HG03045 (cell line): ENCODE measurements around the gene COL9A3.

Source experiments
- ATAC-seq: cut with Tn5 transposase; IDR thresholded peaks from one replicate; pipeline ENCODE4 v1.9.1; 2021; ENCODE audit warnings: mild to moderate bottlenecking, moderate library complexity; ENCODE audit not compliant: unreplicated experiment

The COL9A3 gene

DNA sequence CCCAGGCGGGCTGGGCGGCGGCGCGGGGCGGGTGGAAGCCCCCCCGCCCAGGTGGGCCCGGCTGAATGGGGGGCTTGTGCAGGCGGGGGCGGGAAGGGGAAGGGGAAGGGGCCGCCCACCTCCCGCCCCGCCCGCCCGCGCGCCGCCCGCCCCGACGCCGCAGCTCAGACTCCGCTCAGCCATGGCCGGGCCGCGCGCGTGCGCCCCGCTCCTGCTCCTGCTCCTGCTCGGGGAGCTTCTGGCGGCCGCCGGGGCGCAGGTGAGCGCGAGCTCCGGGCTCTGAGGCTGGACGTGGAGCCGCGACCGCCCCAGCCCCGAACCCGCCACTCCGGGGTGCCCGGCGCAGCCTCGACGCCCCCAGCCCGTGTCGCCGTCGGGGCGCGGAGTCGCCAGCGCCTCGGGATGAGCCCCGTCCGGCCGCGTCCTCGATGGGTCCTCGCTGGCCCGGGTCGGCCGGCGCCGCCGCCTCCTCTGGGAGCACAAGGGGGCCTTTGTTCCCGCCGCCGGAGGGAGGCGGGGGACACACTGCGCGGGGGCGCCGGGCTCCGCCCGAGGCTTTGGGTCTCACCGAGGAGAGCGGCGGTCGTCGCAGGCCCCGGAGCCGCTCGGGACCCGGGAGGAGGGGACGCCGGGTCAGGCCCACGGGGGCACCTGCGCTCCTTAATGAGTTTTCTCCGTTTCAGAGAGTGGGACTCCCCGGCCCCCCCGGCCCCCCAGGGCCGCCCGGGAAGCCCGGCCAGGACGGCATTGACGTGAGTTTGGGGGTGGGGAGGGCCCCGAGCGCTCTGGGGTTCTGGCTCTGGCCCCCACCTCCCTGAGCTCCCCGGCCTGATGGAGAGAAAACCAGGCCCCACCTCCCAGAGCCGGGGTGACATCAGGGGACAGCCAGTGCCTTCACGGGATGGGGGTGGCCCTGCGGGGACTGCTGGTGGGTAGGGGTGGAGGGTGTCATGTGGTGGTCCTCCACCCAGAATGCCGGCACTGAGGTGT, at the start of gene COL9A3:
Gene COL9A3 (plus strand): TSS at position 167 of the 990 bp plus-strand sequence. CDS start 15 bp downstream, at position 182.
- no peak for ATAC-seq

DNA sequence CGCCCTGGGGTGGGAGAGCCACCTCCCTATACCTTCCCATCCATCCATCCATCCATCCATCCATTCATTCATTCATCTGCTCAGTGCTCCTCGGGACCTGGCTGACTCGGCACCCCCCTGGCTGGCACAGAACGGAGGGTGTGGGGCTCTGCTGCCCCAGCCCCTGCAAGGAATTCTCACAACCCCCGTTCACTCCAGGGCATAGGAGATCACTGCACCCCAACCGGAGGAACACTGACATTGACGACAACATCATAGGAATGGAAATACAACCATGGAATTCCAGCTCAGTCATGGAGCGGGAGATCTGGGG, 48.7 kb upstream of the COL9A3 start:
- no peak for ATAC-seq

DNA sequence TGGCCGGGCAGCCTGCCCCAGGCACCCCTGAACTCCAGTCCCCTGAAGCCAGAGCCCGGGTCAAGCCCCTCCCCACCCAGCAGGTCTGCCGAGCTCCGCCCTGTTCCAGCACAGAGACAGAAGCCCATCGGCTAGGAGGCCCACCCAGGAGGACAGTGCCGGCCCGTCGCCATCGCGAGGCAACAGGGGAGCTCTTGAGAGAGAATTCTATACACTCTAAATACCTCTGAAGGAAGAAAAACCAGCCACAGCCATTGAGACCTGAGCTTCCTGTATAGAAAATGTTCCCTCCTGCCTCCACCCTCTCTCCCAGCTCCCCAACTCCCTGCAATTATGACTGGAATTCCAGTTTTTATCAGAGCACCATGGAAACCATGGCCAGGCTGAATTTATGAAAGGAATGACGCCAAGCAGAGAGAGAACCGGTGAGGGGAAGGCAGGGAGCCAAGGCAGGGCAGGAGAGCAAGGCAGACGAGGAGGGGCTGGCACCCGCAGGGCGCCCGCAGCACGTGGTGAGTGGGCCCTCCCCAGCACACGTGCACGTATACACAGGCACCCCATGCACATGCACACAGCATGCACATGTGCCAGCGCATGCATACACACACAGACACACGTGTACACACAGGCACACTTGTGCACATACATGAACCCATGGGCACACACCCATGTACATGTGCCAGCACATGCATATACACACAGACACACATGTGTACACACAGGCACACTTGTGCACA, 48.1 kb upstream of the COL9A3 start:
- ATAC-seq, result no peak

DNA sequence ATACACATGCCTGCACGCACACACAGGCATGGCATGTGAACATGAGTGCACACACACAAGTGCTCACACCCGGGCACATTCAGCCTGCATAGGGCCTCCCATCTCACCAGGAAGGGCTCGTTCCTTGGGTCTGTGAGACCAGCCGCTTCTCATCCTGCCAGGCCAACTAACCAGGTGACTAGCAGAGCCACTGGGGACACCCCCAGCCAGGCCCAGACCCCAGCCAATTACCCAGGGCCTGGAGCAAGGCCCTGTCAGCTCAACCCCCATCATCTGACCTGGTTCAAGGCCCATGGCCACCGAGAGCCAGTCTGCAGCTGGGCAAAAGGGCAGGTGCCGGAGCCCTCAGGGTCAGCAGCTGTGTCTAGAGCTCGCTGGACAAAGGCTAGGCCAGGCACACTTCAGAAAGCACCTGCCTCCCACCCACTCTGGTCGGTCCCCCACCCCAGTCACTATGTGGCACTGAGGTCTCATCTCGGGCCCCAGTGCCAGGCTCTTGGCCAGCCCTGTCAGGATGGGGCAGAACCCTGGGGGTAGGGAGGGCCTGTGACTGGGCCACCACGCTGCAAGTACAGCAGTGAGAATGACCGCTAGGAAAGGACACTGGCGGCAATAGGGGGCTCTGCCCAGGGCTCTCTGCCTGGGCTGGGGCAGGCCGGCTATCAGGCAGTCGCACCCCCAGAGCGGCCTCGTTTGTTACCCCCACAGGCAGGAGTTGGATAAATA, 47.3 kb upstream of the COL9A3 start:
- no peak for ATAC-seq

DNA sequence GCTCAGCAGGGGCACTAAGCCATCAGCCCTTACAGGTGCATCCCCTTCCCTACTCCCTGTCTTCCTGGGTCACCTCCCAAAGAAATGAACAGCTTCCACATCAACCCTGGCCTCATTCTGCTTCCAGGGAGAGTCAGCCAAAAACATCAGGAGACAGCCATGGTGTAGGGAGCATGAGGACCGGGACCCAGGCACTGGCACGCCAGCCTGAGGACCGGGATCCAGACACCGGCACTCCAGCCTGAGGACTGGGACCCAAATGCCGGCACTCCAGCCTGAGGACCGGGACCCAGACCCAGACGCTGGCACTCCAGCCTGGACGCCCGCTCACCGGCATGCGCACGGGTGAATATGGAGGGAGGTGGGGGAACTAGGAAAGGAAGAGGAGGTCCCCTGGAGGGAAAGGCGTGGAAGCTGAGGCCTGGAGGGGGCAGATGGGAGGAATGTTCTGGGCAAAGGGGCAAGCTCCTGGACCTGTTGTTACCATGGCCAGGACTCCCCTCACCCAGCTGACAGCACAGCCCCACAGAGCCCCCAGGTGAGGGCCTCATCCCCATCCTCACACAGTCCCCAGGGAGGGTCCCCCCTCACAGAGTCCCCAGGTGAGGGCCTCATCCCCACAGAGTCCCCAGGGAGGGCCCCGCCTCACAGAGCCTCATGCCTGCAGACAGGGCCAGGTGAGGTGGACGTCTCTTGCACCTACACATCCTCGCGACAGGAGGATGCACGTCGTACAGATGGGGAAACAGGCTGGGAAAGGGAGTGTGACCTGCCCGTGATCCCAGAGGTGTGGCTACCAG, 46.5 kb upstream of the COL9A3 start:
- ATAC-seq, result no peak

DNA sequence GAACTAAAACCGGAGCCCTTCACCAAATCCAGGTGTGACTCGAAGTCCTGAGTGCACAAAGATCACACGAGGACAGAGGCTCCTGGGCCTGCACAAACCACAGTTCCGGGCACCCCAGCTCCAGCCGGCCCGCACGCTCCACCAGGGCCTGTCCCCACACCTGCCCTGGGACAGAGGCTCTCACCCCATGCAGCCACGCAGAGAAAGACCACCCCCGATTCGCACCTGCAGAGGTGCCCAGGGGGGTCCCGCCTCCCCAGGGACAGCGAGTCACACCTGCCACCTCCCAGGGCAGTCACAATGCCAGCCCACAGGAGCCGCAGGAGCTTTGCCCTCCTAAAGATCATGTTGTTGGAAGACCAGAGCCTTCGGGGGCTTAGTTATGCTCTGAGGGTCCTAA, 45.9 kb upstream of the COL9A3 start:
- no peak for ATAC-seq

DNA sequence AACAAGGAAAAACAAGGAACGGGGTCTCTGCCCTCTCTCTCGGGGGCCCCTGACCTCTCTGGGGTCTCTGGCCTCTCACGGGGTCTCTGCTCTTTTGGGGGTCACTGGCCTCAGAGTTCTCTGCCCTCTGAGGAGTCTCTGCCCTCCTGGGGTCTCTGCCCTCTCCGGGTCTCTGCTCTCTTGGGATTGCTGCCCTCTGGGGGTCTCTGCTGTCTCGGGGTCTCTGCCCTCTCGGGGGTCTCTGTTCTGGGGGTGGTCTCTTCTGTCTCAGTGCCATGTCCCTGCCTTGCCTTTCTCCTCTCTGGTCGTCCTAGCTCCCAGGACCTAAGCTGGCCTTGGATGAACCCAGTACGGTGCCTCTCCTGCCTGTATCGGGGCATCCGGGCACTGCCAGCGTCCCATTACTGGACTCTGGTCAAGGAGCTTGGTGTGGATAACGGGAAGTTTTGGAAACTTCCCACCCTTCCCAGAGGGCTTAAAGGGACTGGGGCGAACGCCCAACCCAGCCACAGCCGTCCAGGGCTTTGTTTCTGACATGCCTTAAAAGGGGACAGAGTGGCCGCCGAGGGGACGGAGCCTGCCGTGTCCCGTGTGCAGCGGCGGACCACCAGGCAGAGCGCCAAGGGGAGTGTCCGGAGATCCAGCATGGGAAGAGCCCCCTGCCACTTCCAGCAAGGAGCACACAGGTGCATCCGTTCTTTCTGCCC, 45.3 kb upstream of the COL9A3 start:
- no peak for ATAC-seq

DNA sequence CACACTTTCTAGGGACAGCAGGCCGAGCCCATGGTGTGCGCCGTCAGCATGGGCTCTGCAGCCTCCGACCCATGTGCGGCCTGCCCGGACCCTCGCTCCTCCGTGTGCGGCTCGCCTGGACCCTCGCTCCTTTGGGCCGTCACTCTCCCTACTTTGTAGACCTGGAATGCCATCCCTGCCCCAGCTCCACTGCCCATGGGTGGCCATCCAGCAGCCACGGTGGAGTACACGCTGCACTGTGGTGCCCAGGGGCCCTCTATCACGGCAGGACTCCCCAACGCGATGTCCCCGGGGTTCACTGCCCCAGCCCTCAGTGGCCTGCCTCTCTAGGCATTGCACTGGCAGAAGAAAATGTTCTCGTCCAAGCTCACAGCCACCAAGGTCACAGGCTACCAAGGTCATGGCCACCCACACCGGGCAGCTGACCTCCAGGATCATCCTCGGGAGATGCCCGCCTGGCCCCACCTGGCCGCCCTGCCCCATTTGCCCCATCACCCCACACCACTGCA, 44.7 kb upstream of the COL9A3 start:
- no peak for ATAC-seq

DNA sequence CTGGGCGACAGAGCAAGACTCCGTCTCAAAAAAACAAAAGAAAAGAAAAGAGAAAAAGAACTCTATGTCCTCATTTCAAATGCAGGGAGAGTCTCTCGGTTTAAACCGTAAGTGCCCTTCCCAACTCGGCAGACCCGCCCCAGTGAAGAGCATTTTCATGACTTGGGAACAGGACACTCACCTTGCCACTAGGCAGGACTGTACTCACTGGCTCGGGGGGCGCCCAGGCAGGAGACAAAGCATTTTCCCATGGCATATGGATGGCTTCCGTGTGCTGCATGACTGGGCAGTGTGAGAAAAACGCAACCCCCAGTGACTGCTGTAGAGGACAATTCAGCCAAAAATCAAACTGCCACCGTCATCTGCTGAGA, 44.2 kb upstream of the COL9A3 start:
- ATAC-seq, result no peak

DNA sequence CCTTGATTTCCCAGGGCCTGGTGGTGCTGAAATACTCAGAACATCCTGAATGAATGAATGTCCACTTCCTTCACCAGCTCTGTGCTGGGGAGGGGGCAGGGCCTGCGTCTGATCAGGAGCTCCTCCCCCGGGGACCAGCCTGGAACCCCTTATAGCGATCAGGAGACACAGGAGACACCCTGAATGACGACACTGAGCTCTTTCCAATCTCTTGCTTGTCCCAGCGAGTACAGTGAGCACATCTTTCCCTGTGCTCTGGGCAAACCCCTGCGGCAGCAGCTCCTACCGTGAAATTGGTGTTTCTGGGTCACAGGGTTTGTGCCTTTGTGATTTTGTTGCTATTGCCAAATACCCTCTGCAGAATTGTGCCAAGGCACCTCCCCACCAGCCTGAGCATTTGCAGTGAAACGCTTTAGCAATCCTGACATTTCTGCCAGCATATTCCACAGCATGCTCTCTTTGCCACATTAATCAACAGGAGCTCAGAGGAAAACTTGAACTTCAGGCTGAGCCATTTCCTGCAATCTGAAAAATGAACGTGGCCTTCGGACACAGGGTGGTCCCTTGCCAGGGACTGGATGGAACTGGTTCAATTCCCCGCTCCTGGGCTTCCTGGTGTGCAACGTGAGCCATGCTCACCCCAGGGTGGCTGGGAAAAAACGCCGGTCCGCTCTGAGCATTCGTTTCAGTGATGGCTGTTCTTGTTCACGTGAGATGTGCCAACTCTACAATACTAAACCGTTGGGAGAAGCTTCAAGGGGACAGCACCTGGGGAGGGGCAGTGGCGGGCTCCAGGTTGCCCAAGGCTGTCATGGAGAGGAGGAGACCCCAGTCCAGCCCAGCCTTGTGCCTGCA, 43.6 kb upstream of the COL9A3 start:
- no peak for ATAC-seq

DNA sequence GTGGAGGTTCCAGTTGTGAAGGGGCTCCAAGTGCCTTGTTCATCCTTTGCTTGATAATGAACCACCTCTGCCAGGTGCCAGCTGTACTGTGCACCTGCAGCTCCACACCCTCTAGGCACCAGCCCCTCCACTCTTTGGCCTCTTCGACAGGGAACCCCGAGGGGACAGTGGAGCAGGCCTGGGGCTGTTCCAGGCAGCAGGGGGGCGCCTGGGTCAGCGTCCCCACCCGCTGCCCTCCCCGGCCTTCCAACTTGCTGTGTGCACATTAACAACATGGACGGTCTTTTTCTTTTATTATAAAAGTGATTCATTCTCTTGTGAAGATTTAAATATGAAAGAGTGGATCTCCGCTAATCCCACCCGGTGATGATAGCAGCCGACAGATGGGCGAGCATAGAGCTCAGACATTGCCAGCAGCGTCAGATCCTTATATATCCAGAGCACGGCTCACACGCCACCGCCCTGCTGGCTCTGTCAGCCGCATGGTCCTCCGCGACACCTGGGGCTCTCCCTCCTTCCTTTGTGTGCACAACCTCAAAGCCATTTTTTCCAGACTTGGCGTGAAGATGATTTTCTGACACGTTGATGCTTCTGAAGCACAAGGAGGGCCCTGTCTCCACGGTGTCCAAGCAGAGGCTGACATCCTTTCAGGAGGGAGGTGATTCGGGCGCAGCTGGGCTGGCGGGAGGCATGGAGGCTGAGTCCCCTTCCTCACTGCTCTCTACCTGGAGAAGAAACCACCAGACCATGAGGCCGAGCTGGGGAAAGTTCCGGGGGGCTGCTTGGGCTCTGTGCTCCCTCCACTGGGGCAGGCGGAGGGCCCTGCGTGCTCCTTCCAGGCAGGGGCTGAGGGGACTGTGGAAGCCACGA, 42.8 kb upstream of the COL9A3 start:
- no peak for ATAC-seq

DNA sequence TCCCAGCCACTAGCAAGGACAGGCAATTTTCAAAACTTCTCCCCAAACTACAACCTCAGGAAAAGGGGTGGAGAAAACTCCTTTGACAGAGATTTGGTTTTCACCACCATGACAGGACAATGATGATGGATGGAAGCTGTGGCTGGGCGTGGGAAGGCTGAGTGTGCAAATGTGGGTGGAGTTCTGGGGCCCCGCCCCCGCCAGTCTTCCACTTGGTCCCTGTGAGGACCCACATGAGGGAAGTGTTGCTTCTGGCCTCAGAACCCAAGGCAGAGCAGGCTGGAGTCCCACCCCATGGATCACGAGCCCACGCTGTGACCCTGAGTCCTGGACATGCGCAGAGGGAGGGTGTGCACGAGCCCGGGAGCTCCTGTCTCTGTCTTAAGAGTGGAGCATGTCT, 42.1 kb upstream of the COL9A3 start:
- no peak for ATAC-seq

DNA sequence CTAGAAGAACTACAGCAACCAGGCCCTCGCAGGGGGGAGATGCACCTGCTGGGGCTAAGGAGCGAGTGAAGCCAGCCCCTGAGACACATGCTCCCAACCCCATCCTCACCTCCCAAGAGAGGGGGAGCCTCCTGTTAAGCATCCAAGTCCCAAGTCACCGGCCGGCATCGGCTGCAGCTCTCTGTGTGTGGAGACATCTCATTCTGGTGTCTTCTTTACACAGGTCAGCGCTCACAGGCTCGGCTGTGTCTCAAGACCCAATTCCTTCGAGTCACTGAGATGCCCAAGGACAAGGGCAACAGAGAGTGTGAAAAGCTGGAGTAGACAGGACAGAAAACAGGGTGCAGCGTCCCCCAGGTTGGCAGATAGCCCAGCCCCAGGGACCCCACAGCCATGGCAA, 41.6 kb upstream of the COL9A3 start:
- ATAC-seq, result no peak

DNA sequence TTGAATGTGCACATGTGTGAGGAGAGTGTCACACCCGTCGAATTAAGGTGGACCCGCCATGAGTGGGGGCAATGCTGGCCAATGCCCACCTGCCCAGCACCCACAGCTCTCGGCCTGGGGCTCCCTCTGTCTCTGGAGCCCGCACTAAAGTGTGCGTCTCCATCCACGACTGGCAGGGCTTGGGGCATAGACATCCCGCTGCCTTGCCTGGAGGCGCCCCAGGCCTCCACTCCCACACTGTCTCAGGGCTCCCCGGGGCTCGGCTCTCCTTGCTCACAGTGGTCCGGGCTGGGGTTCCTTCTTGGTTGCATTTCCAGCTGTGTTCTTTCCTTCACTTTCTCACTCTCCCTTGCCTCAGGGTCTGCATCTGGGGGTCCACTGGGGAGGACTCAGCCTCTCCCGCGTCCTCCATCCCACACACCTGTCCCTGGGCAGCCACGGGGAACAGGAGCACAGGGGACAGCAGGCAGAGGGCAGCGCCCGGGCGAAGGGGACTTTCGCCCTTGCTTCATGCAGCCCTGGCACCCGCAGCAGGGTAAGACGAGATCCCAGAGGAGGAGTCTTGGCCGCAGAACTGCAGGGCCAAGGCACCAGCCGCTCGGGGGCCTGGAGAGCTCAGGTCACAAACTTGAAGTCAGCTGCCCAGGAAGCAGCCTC, 40.7 kb upstream of the COL9A3 start:
- no peak for ATAC-seq

DNA sequence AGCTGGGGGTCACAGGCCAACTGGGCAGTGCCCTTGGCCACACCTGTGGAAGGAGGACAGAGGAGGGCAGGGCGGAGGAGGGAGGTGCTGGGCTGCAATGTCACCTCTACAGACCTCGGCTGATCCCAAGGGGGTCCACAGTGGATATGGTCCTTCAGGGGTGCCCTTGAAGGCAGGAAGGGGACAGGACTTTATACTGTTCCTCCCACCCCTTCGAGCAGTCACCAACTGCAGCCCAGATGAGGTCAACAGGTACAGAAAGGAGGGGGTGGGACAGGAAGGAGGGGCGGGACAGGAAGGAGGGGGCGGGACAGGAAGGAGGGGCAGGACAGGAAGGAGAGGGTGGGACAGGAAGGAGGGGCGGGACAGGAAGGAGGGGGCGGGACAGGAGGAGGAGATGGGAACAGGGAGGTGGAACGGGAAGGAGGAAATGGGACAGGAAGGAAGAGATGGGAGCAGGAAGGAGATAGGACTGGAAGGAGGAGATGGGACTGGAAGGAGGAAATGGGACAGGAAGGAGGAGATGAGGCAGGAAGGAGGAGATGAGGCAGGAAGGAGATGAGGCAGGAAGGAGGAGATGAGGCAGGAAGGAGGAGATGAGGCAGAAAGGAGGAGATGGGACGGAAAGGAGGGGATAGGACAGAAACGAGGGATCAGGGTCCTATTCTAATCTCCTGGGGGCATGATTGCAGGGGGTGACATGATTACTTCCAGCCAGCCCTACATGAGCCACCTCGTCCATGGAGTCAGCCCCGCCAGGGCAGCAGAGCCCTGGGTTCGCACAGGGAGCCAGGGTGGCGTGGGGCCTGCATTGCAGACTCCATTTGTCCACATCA, 39.9 kb upstream of the COL9A3 start:
- ATAC-seq, result no peak

DNA sequence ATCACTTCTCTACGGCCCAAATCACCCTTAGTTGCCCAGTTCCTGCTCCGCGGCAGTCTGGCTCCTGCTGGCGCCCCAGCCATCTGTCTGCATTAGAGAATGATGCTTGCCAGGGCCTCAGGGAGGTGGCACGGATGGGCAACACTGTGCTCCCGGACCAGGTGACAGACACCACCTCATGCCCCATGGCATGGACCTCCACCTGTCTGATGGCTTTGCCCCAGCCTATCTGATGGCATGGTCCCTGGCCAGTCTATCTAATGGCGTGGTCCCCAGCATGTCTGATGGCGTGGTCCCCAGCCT, 39.4 kb upstream of the COL9A3 start:
- ATAC-seq, result no peak

DNA sequence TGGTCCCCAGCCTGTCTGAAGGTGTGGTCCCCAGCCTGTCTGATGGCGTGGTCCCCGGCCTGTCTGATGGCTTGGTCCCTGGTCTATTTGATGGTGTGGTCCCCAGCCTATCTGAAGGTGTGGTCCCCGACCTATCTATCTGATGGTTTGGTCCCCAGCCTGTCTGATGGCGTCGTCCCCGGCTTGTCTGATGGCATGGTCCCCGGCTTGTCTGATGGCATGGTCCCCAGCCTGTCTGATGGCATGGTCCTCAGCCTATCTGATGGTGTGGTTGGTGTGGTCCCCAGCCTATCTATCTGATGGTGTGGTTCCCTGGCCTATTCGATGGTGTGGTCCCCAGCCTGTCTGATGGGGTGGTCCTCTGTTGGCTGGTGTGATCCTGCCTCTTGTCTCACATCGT, 38.8 kb upstream of the COL9A3 start:
- ATAC-seq, result no peak
